ENCODE data around the gene ZNF385B.

ZNF385B gene

DNA sequence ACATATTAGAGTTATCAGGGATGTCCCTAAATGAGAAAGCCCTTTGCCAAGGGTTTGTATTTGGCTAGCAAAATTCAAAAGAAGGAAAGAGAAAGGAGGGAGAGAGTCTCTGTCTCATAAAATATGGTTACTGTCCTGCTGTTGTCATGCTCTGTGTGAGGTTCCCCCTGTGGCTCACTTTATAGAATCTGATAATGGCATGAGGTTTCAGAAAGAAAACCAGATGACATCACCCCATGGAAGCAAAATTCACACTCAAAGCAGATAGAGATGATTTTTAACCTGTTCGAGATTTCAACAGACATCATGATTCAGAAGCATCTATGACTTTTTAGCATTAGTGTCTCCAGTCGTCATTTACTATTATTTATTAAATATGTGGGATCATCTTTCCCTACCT is 431.8 kb downstream of the ZNF385B start:
- no peak for FAIRE-seq

DNA sequence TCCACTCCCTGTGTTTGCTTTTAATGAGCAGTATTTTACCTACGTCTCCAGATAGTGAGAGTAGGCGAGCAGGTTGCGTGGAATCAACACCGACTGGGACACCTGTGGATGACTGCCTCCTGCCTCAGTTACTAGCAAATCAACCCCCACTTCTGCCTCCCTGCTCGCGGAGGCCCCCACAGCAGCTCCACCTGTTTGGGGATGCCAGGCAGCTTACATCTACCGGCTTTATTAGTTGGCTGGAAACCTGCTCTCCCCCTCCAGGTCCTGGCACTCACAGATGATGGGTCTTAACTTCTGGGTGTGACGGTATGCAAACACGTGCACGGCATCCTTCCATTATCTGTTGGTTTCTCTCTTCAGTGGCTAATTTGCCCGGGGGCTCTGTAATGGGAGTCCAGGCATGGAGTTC is 432.3 kb downstream of the ZNF385B start:
- FAIRE-seq, result no peak

DNA sequence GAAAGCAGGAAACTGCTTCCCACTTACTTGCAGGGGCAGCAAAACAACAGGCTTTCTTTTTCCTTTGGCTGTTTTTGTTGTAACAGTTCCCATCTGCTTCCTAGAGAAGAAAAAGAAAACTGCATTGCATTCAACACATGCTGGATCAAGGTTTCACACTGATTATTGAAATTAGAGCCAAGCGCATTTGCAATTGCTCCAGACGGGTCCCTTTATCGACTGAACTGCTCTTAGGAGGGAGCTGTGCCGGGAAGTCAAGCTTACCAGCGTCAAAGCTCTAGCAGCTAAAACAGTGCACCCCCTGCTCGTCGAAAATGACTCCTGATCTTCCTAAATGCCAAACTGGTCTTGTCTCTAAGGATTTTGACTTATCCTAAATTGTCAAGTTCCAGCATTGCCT is 432.8 kb downstream of the ZNF385B start:
- no peak for FAIRE-seq

DNA sequence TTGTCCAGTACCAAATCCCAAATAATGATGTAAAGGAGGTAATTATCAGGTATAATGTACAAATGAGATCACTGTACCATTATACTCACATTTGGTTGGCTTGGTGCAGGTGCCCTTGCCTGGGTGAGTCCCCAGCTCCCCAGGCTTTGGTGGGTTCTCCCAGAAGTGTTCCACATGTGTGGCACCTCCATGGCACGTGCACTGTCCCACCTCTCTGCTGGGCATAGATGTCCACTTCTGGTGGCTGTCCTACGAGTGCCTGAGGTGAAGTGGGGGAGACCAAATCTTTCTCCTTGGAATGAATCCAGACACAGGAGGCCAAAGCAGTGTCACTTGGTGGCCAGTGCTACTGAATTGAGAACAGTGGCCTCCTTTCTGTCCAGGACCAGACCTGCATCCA is 434.3 kb downstream of the ZNF385B start:
- FAIRE-seq, result no peak

DNA sequence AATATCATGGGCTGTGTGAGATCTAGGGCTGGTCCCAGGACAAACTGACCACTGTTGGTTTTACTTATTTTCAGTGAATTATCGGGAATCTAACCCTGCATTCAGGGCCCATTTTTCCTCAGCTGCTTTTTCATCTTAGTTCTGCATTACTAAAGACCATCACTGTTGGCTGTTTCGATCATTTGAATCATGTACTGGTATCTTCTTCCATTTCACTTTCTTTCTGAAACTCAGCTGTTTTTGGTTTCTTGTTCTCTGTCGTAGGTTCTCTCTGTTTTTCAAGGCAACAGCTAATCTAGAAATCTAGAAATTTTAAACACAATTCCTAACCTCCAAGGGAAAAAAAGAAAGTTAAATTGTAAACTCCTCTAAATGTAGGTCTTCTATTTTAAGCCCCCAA is 436.8 kb downstream of the ZNF385B start:
- no peak for FAIRE-seq

DNA sequence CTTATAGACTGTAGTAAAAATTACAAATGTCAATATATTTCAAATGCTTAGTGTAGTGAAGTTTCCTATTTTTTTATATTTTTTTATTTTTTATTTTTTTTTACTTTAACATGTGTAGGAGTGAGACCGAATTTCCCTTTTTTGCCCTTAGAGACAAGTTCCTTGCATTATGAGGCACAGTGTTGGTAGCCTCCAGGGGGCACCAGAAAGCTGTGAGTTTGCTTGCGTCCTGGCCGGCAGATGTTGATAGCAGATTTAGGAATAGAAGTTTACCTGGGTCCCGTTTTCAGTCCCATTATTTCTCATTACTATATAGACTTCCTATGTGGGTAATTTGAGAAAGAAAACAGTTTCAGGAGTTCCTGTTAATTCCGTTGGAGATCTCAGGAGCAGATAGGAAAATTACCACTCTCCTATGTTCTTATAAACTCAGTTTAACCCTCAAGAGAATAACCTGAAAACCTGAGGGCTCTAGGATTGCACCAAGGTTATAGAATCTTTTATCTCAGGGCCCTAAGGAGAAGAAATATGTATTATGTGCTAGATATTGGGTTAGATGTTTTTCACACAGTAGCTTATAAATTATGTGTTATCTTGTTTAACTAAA is 439.3 kb downstream of the ZNF385B start:
- peak; percentile 90 for FAIRE-seq

DNA sequence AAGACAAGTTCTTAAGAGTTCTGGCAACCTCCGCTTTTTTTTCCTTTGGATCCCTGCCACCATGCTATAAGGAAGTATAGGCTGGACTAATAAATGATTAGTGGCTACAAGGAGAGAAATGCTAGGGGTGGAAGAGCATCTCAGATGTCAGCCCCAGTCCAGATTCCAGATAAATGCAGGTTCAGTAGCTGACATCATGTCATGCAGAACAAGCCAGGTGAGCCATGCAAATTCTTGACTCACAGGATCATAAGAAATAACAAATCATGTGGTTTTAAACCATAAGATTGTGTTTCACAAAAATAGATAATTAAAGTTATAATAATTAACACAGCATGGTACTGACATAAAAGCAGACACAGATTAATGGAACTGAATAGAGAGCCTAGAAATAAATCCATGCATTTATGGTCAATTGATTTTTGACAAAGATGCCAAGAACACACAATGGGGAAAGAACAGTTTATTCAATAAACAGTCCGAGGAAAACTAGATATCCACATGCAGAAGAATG is 443.9 kb downstream of the ZNF385B start:
- no peak for FAIRE-seq

DNA sequence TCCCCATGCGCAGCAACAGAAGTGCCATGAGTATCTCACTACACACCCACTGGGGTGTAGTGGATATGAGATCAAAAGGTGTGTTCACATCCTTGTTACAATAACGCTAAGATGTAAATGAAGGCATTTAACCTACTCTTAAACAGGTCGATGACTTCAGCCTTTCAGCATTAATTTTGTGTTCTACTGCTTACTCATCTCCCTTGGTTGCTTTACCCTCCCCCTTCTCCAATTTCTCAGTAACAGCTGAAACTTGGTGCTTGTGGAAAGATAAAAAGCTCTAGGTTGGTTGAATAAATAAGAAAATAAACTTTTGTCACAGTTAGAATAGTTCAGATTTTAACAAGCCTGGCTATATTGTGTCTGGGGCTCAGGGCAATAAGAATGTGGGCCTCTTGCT is 449.3 kb downstream of the ZNF385B start:
- FAIRE-seq, result no peak

DNA sequence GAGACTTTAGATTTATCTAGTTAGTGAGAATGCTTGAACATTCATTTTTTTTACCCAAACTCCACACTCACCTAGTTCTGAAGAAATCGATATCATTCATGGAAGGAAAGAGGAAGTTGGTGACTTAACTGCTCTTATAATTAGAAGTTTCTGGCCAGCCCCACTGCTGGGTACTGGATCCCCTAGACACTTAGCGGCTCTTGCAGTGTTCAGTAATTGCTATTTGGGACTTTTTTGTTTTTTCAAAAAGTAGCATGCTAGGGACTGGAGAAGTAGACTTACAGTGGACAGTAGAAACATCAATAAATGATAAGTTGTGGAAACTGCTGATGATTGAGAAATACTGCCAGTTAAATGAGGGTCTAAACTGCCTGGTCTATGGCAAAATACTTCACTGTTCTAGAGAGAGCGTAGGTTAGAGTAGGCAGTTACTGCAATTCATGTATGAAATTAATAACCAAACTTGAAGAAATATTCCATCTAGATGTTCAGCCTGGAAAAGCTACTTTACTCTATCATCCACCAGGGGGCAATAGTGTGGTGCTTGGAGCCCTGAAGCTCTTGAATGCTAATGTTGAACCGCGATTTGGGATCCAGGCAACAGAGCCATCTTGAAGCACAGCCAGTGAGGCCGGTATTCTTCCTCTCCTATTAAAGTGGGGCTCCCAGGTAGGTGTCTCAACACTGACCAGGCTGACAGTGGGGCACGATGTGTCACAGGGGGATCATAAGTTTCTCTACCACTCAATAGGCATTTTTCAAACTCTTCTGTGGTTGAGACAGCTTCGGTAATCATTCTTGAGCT is 450.7 kb downstream of the ZNF385B start:
- peak; percentile 34 for FAIRE-seq

DNA sequence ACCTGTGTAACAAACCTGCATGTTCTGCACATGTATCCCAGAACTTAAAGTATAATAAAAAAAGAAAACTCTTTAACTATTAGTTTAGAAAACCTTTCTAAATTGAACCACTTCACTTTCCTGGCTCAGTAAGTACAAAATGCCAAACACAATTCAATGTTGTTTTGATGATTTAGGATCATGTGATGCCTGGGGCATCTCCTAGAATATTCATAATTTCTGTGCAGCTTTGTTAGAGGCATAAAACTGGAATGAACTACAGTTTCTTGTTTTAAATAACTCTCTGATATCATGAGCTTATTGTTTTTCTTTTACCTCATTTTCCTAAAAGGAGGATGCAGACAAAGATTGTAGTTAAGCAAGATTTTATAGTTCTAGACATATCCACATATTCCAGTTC is 457.8 kb downstream of the ZNF385B start:
- FAIRE-seq, result no peak

DNA sequence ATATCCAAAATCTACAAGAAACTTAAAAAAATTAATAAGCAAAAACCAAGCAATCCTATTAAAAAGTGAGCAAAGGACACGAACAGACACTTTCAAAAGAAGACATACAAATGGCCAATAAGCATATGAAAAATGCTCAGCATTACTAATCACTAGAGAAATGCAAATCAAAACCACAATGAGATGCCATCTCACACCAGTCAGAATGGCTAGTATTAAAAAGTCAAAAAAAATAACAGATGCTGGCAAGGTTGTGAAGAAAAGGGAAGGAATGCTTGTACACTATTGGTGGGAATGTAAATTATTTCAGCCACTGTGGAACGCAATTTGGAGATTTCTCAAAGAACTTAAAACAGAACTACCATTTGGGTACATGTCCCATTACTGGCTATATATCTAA is 467.9 kb downstream of the ZNF385B start:
- FAIRE-seq, result no peak
